B cell (primary cell): ENCODE measurements around the gene RIC1.

Experiments
- CTCF ChIP-seq: fragments of 200-600 bp; IDR thresholded peaks from one replicate; pipeline ENCODE4 v1.8.0; 2022; ENCODE audit warnings: antibody characterized with exemption, mild to moderate bottlenecking
- EZH2 ChIP-seq: IDR thresholded peaks from 2 replicates; pipeline ENCODE4 v1.6.1; 2012; ENCODE audit warnings: borderline replicate concordance, low read depth, mild to moderate bottlenecking, moderate library complexity, low read length; ENCODE audit not compliant: insufficient read depth, poor library complexity, severe bottlenecking

GRCh38 chr9:5796298-5796697, 167.4 kb downstream of the RIC1 start:
- TF ChIP-seq CTCF, result no peak
- TF ChIP-seq EZH2, result no peak
